H9 (cell line): ENCODE data around the gene CALHM5. TPM values are rescaled to one million over a fixed set of nuclear protein-coding genes. Genes with fewer than 3 reads are reported as not detected.

Experiments used
- DNase-seq: peaks from one replicate; pipeline ENCODE4 v3.0.0-alpha.2; 2017
- H2AFZ ChIP-seq: one replicate; pipeline ENCODE4 v1.6.1; 2013; ENCODE audit warnings: mild to moderate bottlenecking, low read length, control low read depth, moderate library complexity
- H2AK5ac ChIP-seq: 2 replicates; pipeline ENCODE4 v1.6.1; 2013; ENCODE audit warnings: low read length, control low read depth, mixed read lengths; ENCODE audit not compliant: insufficient read length
- H2BK120ac ChIP-seq: one replicate; pipeline ENCODE4 v1.6.1; 2013; ENCODE audit warnings: low read depth, mild to moderate bottlenecking, low read length, control low read depth, inconsistent platforms; ENCODE audit not compliant: poor library complexity, severe bottlenecking
- H2BK12ac ChIP-seq: 2 replicates; pipeline ENCODE4 v1.6.1; 2013; ENCODE audit warnings: low read length, control low read depth, mixed read lengths, low read depth; ENCODE audit not compliant: insufficient read length
- H2BK15ac ChIP-seq: 2 replicates; pipeline ENCODE4 v1.6.1; 2013; ENCODE audit warnings: low read depth, low read length, control low read depth
- H2BK20ac ChIP-seq: one replicate; pipeline ENCODE4 v1.6.1; 2013; ENCODE audit warnings: low read depth, mild to moderate bottlenecking, low read length, control low read depth, inconsistent platforms; ENCODE audit not compliant: poor library complexity, severe bottlenecking
- H2BK5ac ChIP-seq: 2 replicates; pipeline ENCODE4 v1.6.1; 2013; ENCODE audit warnings: low read length, control low read depth, mixed read lengths; ENCODE audit not compliant: insufficient read length
- H3K14ac ChIP-seq: 2 replicates; pipeline ENCODE4 v1.6.1; 2013; ENCODE audit warnings: low read length, control low read depth; ENCODE audit not compliant: insufficient read depth
- H3K18ac ChIP-seq: 2 replicates; pipeline ENCODE4 v1.6.1; 2013; ENCODE audit warnings: low read depth, mild to moderate bottlenecking, mixed read lengths, low read length, control low read depth; ENCODE audit not compliant: insufficient read length
- H3K23ac ChIP-seq: 2 replicates; pipeline ENCODE4 v1.6.1; 2013; ENCODE audit warnings: low read length, control low read depth, mixed read lengths, low read depth; ENCODE audit not compliant: insufficient read length
- H3K23me2 ChIP-seq: 2 replicates; pipeline ENCODE4 v1.6.1; 2013; ENCODE audit warnings: low read depth, mild to moderate bottlenecking, mixed read lengths, low read length, control low read depth; ENCODE audit not compliant: insufficient read length, poor library complexity, severe bottlenecking
- H3K27ac ChIP-seq: 2 replicates; pipeline ENCODE4 v1.5.1; 2013; ENCODE audit warnings: low read length, control low read depth, mixed read lengths, low read depth; ENCODE audit not compliant: insufficient read length
- H3K27me3 ChIP-seq: 2 replicates; pipeline ENCODE4 v1.6.1; 2013; ENCODE audit warnings: low read length, control low read depth, inconsistent platforms; ENCODE audit not compliant: insufficient read depth
- H3K4ac ChIP-seq: 2 replicates; pipeline ENCODE4 v1.6.1; 2013; ENCODE audit warnings: low read depth, mild to moderate bottlenecking, control low read depth, inconsistent platforms, low read length, moderate library complexity
- H3K4me1 ChIP-seq: 2 replicates; pipeline ENCODE4 v1.6.1; 2013; ENCODE audit warnings: low read length, control low read depth, inconsistent platforms; ENCODE audit not compliant: insufficient read depth
- H3K4me2 ChIP-seq: 2 replicates; pipeline ENCODE4 v1.6.1; 2013; ENCODE audit warnings: low read length, control low read depth, mixed read lengths; ENCODE audit not compliant: insufficient read length, insufficient read depth
- H3K56ac ChIP-seq: 2 replicates; pipeline ENCODE4 v1.6.1; 2013; ENCODE audit warnings: low read depth, mild to moderate bottlenecking, mixed read lengths, low read length, control low read depth; ENCODE audit not compliant: insufficient read length
- H3K79me1 ChIP-seq: 2 replicates; pipeline ENCODE4 v1.6.1; 2013; ENCODE audit warnings: low read depth, mild to moderate bottlenecking, moderate library complexity, low read length, control low read depth, inconsistent platforms; ENCODE audit not compliant: insufficient read depth, poor library complexity, severe bottlenecking
- H3K79me2 ChIP-seq: 2 replicates; pipeline ENCODE4 v1.6.1; 2013; ENCODE audit warnings: low read length, control low read depth, inconsistent platforms; ENCODE audit not compliant: insufficient read depth
- H3K9ac ChIP-seq: 2 replicates; pipeline ENCODE4 v1.6.1; 2013; ENCODE audit warnings: low read length, control low read depth, mixed read lengths; ENCODE audit not compliant: insufficient read length; ENCODE audit errors: extremely low read depth
- H3K9me3 ChIP-seq: one replicate; pipeline ENCODE4 v1.6.1; 2013; ENCODE audit warnings: low read depth, low read length, inconsistent platforms; ENCODE audit not compliant: control insufficient read depth
- H3T11ph ChIP-seq: one replicate; pipeline ENCODE4 v1.6.1; 2013; ENCODE audit warnings: mild to moderate bottlenecking, low read length, control low read depth, inconsistent platforms
- H4K20me1 ChIP-seq: one replicate; pipeline ENCODE4 v1.6.1; 2013; ENCODE audit not compliant: control insufficient read depth, insufficient read length, insufficient read depth
- H4K5ac ChIP-seq: 2 replicates; pipeline ENCODE4 v1.6.1; 2013; ENCODE audit warnings: low read depth, mild to moderate bottlenecking, mixed read lengths, low read length, control low read depth; ENCODE audit not compliant: insufficient read length
- H4K8ac ChIP-seq: replicated peaks from 2 replicates; pipeline ENCODE4 v1.6.1; 2013; ENCODE audit warnings: low read length, control low read depth, mixed read lengths, low read depth; ENCODE audit not compliant: insufficient read length
- H4K91ac ChIP-seq: 2 replicates; pipeline ENCODE4 v1.6.1; 2013; ENCODE audit warnings: low read depth, mild to moderate bottlenecking, moderate library complexity, mixed read lengths, low read length, control low read depth; ENCODE audit not compliant: insufficient read length
- H3K27ac Mint-ChIP-seq, 3 experiments: 2 replicates in 2 of 3; 3 replicates in 1 of 3; pipeline ENCODE4 v1.8.0; 2020 to 2021; ENCODE audit warnings: mixed read lengths in 3 of 3, mild to moderate bottlenecking in 1 of 3, moderate library complexity in 1 of 3
- H3K27me3 Mint-ChIP-seq: 2 replicates; pipeline ENCODE4 v1.8.0; 2021; ENCODE audit warnings: low read depth, mild to moderate bottlenecking, moderate library complexity, mixed read lengths
- H3K36me3 Mint-ChIP-seq, 3 experiments: 2 replicates in 2 of 3; 3 replicates in 1 of 3; pipeline ENCODE4 v1.8.0; 2020 to 2021; ENCODE audit warnings: low read depth in 3 of 3, mixed read lengths in 3 of 3; ENCODE audit not compliant: insufficient read depth in 1 of 3
- H3K4me1 Mint-ChIP-seq, 2 experiments: 2 replicates each; pipeline ENCODE4 v1.8.0; 2020; ENCODE audit warnings: mixed read lengths in 2 of 2
- H3K4me3 Mint-ChIP-seq, 2 experiments: 2 replicates in 1 of 2; 3 replicates in 1 of 2; pipeline ENCODE4 v1.8.0; 2020 to 2021; ENCODE audit warnings: mild to moderate bottlenecking in 2 of 2, mixed read lengths in 2 of 2, moderate library complexity in 1 of 2
- H3K9me3 Mint-ChIP-seq, 2 experiments: 2 replicates in 1 of 2; 3 replicates in 1 of 2; pipeline ENCODE4 v1.8.0; 2020; ENCODE audit warnings: mild to moderate bottlenecking in 2 of 2, mixed read lengths in 2 of 2, moderate library complexity in 1 of 2
- WGBS: extraction: QIAGEN DNeasy Blood & Tissue Kit; methylation state at CpG from one replicate; pipeline ENCODE4 v1.1.7; 2013; ENCODE audit warnings: missing lambda C conversion rate, low lambda C conversion rate, mixed read lengths; ENCODE audit not compliant: insufficient read length; ENCODE audit errors: extremely low coverage; 5-methylcytosine and 5-hydroxymethylcytosine counted together
- total RNA-seq: library from RNA; stranded (reverse); gene quantifications from 2 replicates; pipeline ENCODE4 v1.2.1, GENCODE V29; 2021
- TF ChIP-seq, protein P1 (sequence below): fragments of 200-600 bp; sonication (generic); conservative IDR thresholded peaks from 3 replicates; pipeline ENCODE4 v1.8.0; 2021; ENCODE audit warnings: antibody characterized with exemption, mild to moderate bottlenecking

Gene CALHM5
- total RNA-seq, 1 experiment from 2014 or later: 0.09 TPM

DNA sequence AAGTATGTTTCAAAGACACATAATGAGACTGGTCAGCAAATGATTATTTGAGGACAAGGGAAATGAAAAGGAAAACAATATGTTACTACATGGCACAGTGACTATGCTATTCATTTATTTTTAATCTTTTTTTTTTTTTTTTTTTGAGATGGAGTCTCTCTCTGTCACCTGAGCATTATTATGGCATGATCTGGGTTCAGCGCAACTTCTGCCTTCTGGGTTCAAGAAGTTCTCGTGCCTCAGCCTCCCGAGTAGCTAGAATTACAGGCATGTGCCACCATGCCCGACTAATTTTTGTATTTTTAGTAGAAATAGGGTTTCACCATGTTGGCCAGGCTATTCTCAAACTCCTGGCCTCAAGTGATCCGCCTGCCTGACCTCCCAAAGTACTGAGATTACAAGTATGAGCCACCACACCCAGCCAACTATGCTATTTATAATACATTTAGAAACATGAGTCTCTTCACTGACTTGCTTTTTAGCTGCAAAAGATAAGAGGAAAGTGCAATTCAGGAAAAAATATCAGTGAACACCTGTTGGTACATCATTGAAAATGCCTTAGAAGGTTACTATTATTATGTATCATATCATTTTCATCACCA, 45.5 kb downstream of the CALHM5 start:
- no peak for DNase-seq
- H2AFZ ChIP-seq: no peak overlapping the region
- no peak overlapping the region for H3K4ac ChIP-seq
- no peak overlapping the region for H3T11ph ChIP-seq
- H4K8ac ChIP-seq: no peak overlapping the region
- no peak overlapping the region for H3K56ac ChIP-seq
- no peaks in the 10 kb centered on the region for H3K23me2 ChIP-seq
- no peaks in the 10 kb centered on the region; the same call in 1 of the 2 replicates for H3K27me3 Mint-ChIP-seq
- no peak overlapping the region for H4K91ac ChIP-seq
- no peak overlapping the region for H3K27ac ChIP-seq
- H3K36me3 Mint-ChIP-seq: no peaks in the 10 kb centered on the region
- H3K79me2 ChIP-seq: no peaks in the 10 kb centered on the region
- no peak overlapping the region for H2BK12ac ChIP-seq
- no peaks in the 10 kb centered on the region for H3K27me3 ChIP-seq
- H3K27ac Mint-ChIP-seq: no peak overlapping the region
- H4K5ac ChIP-seq: no peak overlapping the region
- WGBS: no CpG with 5 or more reads among the region's 5 CpGs
- H3K9me3 Mint-ChIP-seq: no peaks in the 10 kb centered on the region
- no peak overlapping the region for H3K14ac ChIP-seq
- no peak overlapping the region for H3K9ac ChIP-seq
- peaks cover 3% of the 10 kb centered on the region in 2 experiments; a peak in 2 of 4 replicates for H3K4me1 Mint-ChIP-seq
- H3K9me3 ChIP-seq: no peaks in the 10 kb centered on the region
- H2AK5ac ChIP-seq: no peak overlapping the region
- H3K23ac ChIP-seq: no peak overlapping the region
- no peak overlapping the region for H2BK5ac ChIP-seq
- no peak overlapping the region for H3K4me3 Mint-ChIP-seq
- H3K4me1 ChIP-seq: no peaks in the 10 kb centered on the region
- no peak overlapping the region for H3K18ac ChIP-seq
- H4K20me1 ChIP-seq: no peaks in the 10 kb centered on the region
- no peaks in the 10 kb centered on the region for H3K79me1 ChIP-seq
- no peak overlapping the region for H3K4me2 ChIP-seq
- H2BK20ac ChIP-seq: no peak overlapping the region
- TF ChIP-seq, protein P1, sequence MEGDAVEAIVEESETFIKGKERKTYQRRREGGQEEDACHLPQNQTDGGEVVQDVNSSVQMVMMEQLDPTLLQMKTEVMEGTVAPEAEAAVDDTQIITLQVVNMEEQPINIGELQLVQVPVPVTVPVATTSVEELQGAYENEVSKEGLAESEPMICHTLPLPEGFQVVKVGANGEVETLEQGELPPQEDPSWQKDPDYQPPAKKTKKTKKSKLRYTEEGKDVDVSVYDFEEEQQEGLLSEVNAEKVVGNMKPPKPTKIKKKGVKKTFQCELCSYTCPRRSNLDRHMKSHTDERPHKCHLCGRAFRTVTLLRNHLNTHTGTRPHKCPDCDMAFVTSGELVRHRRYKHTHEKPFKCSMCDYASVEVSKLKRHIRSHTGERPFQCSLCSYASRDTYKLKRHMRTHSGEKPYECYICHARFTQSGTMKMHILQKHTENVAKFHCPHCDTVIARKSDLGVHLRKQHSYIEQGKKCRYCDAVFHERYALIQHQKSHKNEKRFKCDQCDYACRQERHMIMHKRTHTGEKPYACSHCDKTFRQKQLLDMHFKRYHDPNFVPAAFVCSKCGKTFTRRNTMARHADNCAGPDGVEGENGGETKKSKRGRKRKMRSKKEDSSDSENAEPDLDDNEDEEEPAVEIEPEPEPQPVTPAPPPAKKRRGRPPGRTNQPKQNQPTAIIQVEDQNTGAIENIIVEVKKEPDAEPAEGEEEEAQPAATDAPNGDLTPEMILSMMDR: no peak
- no peak overlapping the region for H2BK120ac ChIP-seq
- no peak overlapping the region for H2BK15ac ChIP-seq
